Keratinocyte (primary cell): ENCODE data around the gene ELK3. TPM values are rescaled to one million over a fixed set of nuclear protein-coding genes. Genes with fewer than 3 reads are reported as not detected.

Source experiments
- DNase-seq: peaks from one replicate; pipeline ENCODE4 v3.0.0-alpha.2; 2011; ENCODE audit warnings: low read depth, missing footprints, low spot score
- FAIRE-seq: peaks from 2 replicates; lab custom pipeline; 2011; peaks lifted over from hg19 to GRCh38; lab: Jason Lieb, UNC
- H2AFZ ChIP-seq: 2 replicates; pipeline ENCODE4 v1.6.0; 2012; ENCODE audit warnings: low read length, control low read depth, inconsistent platforms; ENCODE audit not compliant: control insufficient read depth
- H3K27ac ChIP-seq: 2 replicates; pipeline ENCODE4 v1.5.1; 2011; ENCODE audit warnings: low read length; ENCODE audit not compliant: control insufficient read depth, insufficient read depth
- H3K27me3 ChIP-seq: 3 replicates; pipeline ENCODE4 v1.6.0; 2011; ENCODE audit warnings: low read length; ENCODE audit not compliant: control insufficient read depth, insufficient read depth; ENCODE audit errors: extremely low read depth
- H3K36me3 ChIP-seq, 2 experiments: 2 replicates in 1 of 2; 3 replicates in 1 of 2; pipeline ENCODE4 v1.5.1; 2011; ENCODE audit warnings: low read length in 2 of 2, mild to moderate bottlenecking in 1 of 2; ENCODE audit not compliant: control insufficient read depth in 2 of 2, insufficient read depth in 2 of 2; ENCODE audit errors: extremely low read depth in 1 of 2
- H3K4me1 ChIP-seq: 3 replicates; pipeline ENCODE4 v1.5.1; 2011; ENCODE audit warnings: low read length; ENCODE audit not compliant: control insufficient read depth, insufficient read depth; ENCODE audit errors: extremely low read depth
- H3K4me2 ChIP-seq: 3 replicates; pipeline ENCODE4 v1.6.0; 2011; ENCODE audit warnings: low read depth, low read length; ENCODE audit not compliant: control insufficient read depth, insufficient read depth; ENCODE audit errors: extremely low read depth
- H3K4me3 ChIP-seq, 3 experiments: fragments of 200-600 bp in 1 of 3; sonication (generic) in 1 of 3; 2 replicates in 2 of 3; 3 replicates in 1 of 3; pipeline ENCODE4 v1.5.1; 2011 to 2016; ENCODE audit warnings: low read length in 3 of 3, mild to moderate bottlenecking in 3 of 3, control low read depth in 2 of 3, inconsistent platforms in 1 of 3, low read depth in 1 of 3, mixed read lengths in 1 of 3, mixed run types in 1 of 3, moderate library complexity in 1 of 3; ENCODE audit not compliant: control insufficient read depth in 2 of 3, insufficient read depth in 2 of 3; ENCODE audit errors: extremely low read depth in 1 of 3
- H3K79me2 ChIP-seq: 2 replicates; pipeline ENCODE4 v1.6.0; 2012; ENCODE audit warnings: low read length; ENCODE audit not compliant: control insufficient read depth, insufficient read depth
- H3K9ac ChIP-seq: 3 replicates; pipeline ENCODE4 v1.6.0; 2011; ENCODE audit warnings: low read length; ENCODE audit not compliant: control insufficient read depth, insufficient read depth; ENCODE audit errors: extremely low read depth
- H3K9me1 ChIP-seq: 3 replicates; pipeline ENCODE4 v1.6.0; 2011; ENCODE audit warnings: low read length; ENCODE audit not compliant: control insufficient read depth, insufficient read depth; ENCODE audit errors: extremely low read depth
- H3K9me3 ChIP-seq: 2 replicates; pipeline ENCODE4 v1.5.1; 2012; ENCODE audit warnings: low read depth, low read length; ENCODE audit not compliant: control insufficient read depth
- H4K20me1 ChIP-seq: 3 replicates; pipeline ENCODE4 v1.6.0; 2011; ENCODE audit warnings: low read length; ENCODE audit not compliant: control insufficient read depth, insufficient read depth; ENCODE audit errors: extremely low read depth
- EZH2 ChIP-seq: IDR thresholded peaks from one replicate; pipeline ENCODE4 v1.6.1; 2012; ENCODE audit warnings: inconsistent platforms, mild to moderate bottlenecking, low read length, moderate library complexity
- dilution Hi-C: fragments of 300-500 bp; cut with MboI; formaldehyde crosslinking; loops from one replicate; pipeline ENCODE4 v1.7.0; 2020; ENCODE audit warnings: low sequenced_read_pairs; ENCODE audit not compliant: extremely low pct_ligation_motif_present
- polyA plus RNA-seq, 5 experiments: library from polyadenylated mRNA; depleted of rRNA in 3 of 5; stranded (reverse) in 3 of 5; stranded (forward) in 1 of 5; unstranded in 1 of 5; fragments of >200 nt; gene quantifications; 1 replicate in 1 of 5; 2 replicates in 3 of 5; 3 replicates in 1 of 5; pipeline versions ENCODE4 v1.2.1 to v1.2.3, GENCODE V29; 2011 to 2012; ENCODE audit warnings: missing spikeins in 2 of 5, low read depth in 1 of 5, low replicate concordance in 1 of 5
- TF ChIP-seq, protein P1 (sequence below), 3 experiments: IDR thresholded peaks in 1 of 3; conservative IDR thresholded peaks in 1 of 3; optimal IDR thresholded peaks in 1 of 3; 2 replicates in 2 of 3; 3 replicates in 1 of 3; pipeline versions ENCODE3 to v1.5.1; 2011; ENCODE audit warnings: low read length in 3 of 3, mild to moderate bottlenecking in 3 of 3, moderate library complexity in 2 of 3, control low read depth in 1 of 3, inconsistent platforms in 1 of 3; ENCODE audit not compliant: insufficient read depth in 2 of 3; ENCODE audit errors: extremely low read depth in 1 of 3

Gene ELK3
- polyA plus RNA-seq, 1 donor (not counting 4 experiments of a cell fraction or from before 2014, with no cell fraction given), result 28.2 TPM

DNA sequence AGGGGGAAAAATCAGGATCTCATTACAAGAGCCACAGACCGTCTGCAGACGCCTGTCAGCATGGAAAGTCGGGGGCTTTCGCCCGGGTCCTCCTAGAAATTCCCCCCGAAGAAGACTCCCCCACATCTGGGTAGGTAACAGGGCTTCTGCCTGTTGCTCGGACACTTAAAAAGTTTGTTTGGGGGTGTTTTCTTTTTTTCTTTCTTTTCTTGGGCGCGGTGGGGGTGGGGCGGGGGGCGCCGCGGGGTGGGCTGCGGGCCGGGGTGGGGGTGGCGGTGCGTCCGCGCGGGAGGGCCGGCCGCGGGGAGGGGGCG, 358 bp downstream of the ELK3 start:
- no peaks in the 10 kb centered on the region for H4K20me1 ChIP-seq

DNA sequence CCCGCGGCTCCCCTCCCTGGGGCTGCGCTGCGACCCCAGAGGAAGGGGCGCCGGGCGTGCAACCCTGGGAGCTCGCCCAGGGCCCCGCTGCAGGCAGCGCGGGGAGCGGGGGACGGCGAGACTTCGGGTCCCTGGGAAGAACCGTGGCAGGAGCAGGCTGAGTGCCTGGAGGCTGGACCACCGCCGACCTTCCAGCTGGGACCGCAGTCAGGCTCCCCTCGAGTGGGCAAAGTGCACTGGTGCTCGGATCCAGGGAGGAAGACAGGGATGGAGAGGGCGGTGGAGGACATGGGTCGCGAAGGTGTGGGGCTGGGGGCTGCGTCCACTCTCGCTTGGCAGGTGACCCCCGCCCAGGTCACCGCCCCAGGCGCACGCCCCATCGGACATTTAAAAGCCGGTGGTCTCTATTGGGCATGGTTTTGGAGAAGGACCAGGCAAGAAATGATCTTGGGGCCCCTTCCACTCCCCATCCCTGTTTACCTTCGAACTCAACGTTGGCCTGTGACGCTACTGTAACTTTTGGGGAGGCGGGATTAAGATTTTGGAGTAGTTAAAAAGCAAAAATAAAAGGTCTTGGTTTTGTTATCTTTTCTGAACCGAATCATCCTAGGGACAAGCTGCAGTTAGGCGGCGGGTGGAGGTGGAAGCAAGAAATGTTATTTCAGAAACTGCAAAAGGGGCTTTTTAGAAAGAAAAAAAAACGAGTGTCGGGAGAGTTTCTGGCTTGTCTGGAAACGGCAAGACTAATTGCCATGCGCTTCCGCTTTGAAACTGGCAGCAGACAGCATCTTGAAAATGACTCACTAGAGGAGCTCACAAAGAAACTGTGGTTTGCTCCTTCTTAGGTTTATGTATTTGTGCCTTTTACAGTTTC, 1.0 kb downstream of the ELK3 start:
- no peaks in the 10 kb centered on the region for H4K20me1 ChIP-seq
- peak overlapping the region; percentile 99 for H3K27ac ChIP-seq
- FAIRE-seq (peak; percentile 74), DNase-seq (no peak)
- dilution Hi-C loops, result no loop called here
- peak overlapping the region; percentile 83 for H3K4me2 ChIP-seq
- H3K9me1 ChIP-seq, result no peaks in the 10 kb centered on the region
- no peaks in the 10 kb centered on the region for H3K27me3 ChIP-seq
- H3K79me2 ChIP-seq, result peaks cover 41% of the 10 kb centered on the region
- H3K9ac ChIP-seq, result peak overlapping the region; percentile 96
- no peak overlapping the region for H2AFZ ChIP-seq
- TF ChIP-seq, protein P1, sequence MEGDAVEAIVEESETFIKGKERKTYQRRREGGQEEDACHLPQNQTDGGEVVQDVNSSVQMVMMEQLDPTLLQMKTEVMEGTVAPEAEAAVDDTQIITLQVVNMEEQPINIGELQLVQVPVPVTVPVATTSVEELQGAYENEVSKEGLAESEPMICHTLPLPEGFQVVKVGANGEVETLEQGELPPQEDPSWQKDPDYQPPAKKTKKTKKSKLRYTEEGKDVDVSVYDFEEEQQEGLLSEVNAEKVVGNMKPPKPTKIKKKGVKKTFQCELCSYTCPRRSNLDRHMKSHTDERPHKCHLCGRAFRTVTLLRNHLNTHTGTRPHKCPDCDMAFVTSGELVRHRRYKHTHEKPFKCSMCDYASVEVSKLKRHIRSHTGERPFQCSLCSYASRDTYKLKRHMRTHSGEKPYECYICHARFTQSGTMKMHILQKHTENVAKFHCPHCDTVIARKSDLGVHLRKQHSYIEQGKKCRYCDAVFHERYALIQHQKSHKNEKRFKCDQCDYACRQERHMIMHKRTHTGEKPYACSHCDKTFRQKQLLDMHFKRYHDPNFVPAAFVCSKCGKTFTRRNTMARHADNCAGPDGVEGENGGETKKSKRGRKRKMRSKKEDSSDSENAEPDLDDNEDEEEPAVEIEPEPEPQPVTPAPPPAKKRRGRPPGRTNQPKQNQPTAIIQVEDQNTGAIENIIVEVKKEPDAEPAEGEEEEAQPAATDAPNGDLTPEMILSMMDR (optimal IDR thresholded peaks at IDR 0.05 in 1 of 3, IDR thresholded peaks at IDR 0.05 in 1 of 3, conservative IDR thresholded peaks at IDR 0.05 in 1 of 3; ENCODE audit: extremely low read depth in 1 of 3, insufficient read depth in 2 of 3, low read length in 3 of 3), result no peak
- no peak for TF ChIP-seq EZH2
- H3K4me1 ChIP-seq, result peaks cover 33% of the 10 kb centered on the region
- H3K9me3 ChIP-seq, result no peaks in the 10 kb centered on the region
- H3K4me3 ChIP-seq, result peak overlapping the region; percentile 67 to 96 (median 91)
- no peaks in the 10 kb centered on the region for H3K36me3 ChIP-seq

More for the DNA sequence above, 358 bp downstream of the ELK3 start:
- Histone ChIP-seq H3K4me2 (no peak overlapping the region), H3K9ac (peak overlapping the region; percentile 96), H3K9me3 (no peaks in the 10 kb centered on the region), H2AFZ (no peak overlapping the region), H3K4me1 (peaks cover 26% of the 10 kb centered on the region), H3K27me3 (no peaks in the 10 kb centered on the region), H3K36me3 (no peaks in the 10 kb centered on the region), H3K27ac (peak overlapping the region; percentile 99), H3K79me2 (peaks cover 34% of the 10 kb centered on the region), H3K4me3 (peak overlapping the region; percentile 67 to 96 (median 92)), H3K9me1 (no peaks in the 10 kb centered on the region)
- DNase-seq (no peak), FAIRE-seq (no peak)
- dilution Hi-C loops, result no loop called here
- TF ChIP-seq, protein P1 (optimal IDR thresholded peaks at IDR 0.05 in 1 of 3, IDR thresholded peaks at IDR 0.05 in 1 of 3, conservative IDR thresholded peaks at IDR 0.05 in 1 of 3; ENCODE audit: extremely low read depth in 1 of 3, insufficient read depth in 2 of 3, low read length in 3 of 3), result no peak
- TF ChIP-seq EZH2, result no peak
